G401.6 (cell line): ENCODE data around the gene NPY.

Experiments used
- FAIRE-seq: peaks from 2 replicates; lab custom pipeline; 2012; peaks lifted over from hg19 to GRCh38; lab: Jason Lieb, UNC

Gene NPY

DNA sequence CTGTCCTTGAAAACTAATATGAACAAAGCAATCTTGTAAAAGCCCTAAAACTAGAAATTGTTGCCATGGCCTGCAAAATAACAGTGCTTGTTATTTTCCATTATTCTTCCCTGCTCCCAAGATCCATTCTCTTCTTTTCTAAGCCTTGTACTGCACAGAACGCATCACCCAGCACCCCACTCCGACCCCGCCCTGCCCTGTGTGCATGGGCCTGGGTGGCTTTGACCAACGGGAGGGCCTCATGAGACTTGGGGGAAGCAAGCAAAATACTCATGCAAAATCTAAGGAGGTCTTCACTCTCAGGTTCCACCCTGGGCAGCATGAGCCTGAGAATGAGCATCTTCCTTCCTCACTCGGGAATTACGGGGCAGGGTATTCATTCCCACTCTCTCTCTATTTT is 32.4 kb downstream of the NPY start:
- FAIRE-seq: no peak

- no peak for FAIRE-seq
Observed at GRCh38 chr7:24318326-24318725, 34.3 kb downstream of the NPY start.

- no peak for FAIRE-seq
Observed at GRCh38 chr7:24319209-24319608, 35.2 kb downstream of the NPY start.

- FAIRE-seq: no peak
Observed at GRCh38 chr7:24323961-24324480, 40.0 kb downstream of the NPY start.

GRCh38 chr7:24325708-24326107 is 41.7 kb downstream of the NPY start:
- no peak for FAIRE-seq

- FAIRE-seq: no peak
Observed at GRCh38 chr7:24328050-24328449, 44.1 kb downstream of the NPY start.

GRCh38 chr7:24328894-24329293 is 44.9 kb downstream of the NPY start:
- FAIRE-seq: no peak

- FAIRE-seq: no peak
Observed at GRCh38 chr7:24334012-24334411, 50.0 kb downstream of the NPY start.

DNA sequence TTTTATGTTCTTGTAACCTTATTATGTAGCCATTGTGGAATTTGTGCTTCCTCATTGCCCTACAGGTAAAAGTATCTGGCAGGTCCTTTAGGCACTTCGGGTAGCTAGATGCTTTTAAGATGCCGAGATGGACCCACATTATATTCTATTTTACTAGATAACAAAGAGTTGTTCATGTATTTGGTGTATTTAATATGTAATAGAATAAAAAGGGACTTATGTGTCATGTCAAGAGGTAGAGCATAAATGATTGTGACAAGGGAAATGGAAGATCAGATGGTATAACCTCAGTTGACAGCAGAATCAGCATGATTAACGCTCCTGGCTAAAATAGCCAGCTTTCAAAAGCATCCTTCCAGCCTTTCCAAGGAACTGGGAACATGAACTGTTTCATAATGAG is 50.6 kb downstream of the NPY start:
- FAIRE-seq: no peak

DNA sequence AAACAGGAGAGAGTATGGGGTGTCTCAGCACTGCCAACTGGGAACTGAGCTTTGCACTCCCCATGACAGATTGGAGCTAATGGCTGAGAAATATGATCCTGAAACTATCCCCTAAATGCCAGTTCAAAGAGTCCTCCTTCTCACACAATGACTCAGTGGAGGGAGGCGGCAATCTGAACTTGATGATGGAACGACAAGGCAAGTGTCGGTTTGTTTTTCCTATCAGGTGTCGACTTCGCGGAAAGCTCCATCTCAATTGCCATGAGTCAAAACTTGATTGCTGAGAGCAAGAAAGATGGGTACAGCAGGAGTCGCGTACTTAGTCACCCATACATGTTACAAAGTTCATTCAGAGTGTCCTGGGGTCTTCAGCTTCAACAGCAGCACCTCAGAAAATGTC is 52.5 kb downstream of the NPY start:
- no peak for FAIRE-seq

- no peak for FAIRE-seq
Observed at GRCh38 chr7:24337180-24337579, 53.2 kb downstream of the NPY start.

GRCh38 chr7:24339575-24339974 is 55.6 kb downstream of the NPY start:
- FAIRE-seq: no peak

GRCh38 chr7:24340727-24341126 is 56.7 kb downstream of the NPY start:
- no peak for FAIRE-seq
